Colonic mucosa (tissue), 4 donors: ENCODE measurements around the gene NCAM1. TPM values are rescaled to one million over a fixed set of nuclear protein-coding genes. Genes with fewer than 3 reads are reported as not detected.

Experiments
- DNase-seq: peaks from one replicate; pipeline ENCODE4 v3.0.0-alpha.2; 2020
- H3K27ac ChIP-seq: fragments of 200-600 bp; one replicate; pipeline ENCODE4 v1.8.0; 2021
- H3K27me3 ChIP-seq: fragments of 200-600 bp; one replicate; pipeline ENCODE4 v1.8.0; 2021
- H3K36me3 ChIP-seq: fragments of 200-600 bp; one replicate; pipeline ENCODE4 v1.8.0; 2021
- H3K4me1 ChIP-seq: fragments of 200-600 bp; one replicate; pipeline ENCODE4 v1.8.0; 2021; ENCODE audit warnings: mild to moderate bottlenecking
- H3K4me3 ChIP-seq: fragments of 200-600 bp; one replicate; pipeline ENCODE4 v1.8.0; 2021
- H3K9ac ChIP-seq, 2 donors: one replicate each; pipeline ENCODE4 v1.7.0; 2013; ENCODE audit warnings: control low read depth in 2 of 2, low read depth in 2 of 2, low read length in 2 of 2
- H3K9me3 ChIP-seq: fragments of 200-600 bp; one replicate; pipeline ENCODE4 v1.8.0; 2021
- intact Hi-C: fragments of 100-400 bp; cut with DNase I; formaldehyde crosslinking; loops from one replicate; pipeline ENCODE4 v1.14.1; 2022
- total RNA-seq, 2 donors: library from RNA; stranded (reverse); fragmentation: NEBNext Ultra II Directional in 1 of 2; extraction: Animal tissue kit (Norgen Biotek cat#: 25700) in 1 of 2; gene quantifications; one replicate each; pipeline ENCODE4 v1.2.1, GENCODE V29; 2021
- TF ChIP-seq, protein P1 (sequence below): fragments of 200-600 bp; IDR thresholded peaks from one replicate; pipeline ENCODE4 v1.8.0; 2022; ENCODE audit warnings: antibody characterized with exemption, mild to moderate bottlenecking
- donor health status: healthy.
- donor health status: DM: no; HTN: no; CAD: no.
- donor health status: DM: no; HTN: no; CAD: no.

NCAM1 gene
- total RNA-seq, 2 donors from 2014 or later, result 2.3 to 10.7 TPM

DNA sequence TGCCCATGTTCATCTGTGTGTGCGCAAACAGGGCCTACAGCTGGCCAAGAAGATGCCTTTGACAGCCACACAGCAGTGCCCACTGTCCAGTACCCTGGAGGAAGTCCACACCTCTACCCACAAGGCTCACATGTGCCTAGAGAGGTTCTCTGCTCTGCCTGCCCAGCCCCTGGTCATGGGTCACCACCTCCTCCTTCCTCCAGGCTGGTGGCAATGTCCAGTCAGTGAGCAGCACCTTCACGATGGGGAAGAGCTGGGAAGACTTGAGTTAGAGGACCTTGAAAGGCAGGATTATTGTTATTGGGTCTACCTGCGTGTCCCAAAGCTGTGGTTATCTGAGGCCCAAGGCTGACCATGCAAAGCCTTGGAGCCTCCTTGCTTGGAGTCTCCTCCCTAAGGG is 324.8 kb downstream of the NCAM1 start:
- Histone ChIP-seq H3K9ac (no peak overlapping the region), H3K4me1 (no peaks in the 10 kb centered on the region), H3K27ac (no peak overlapping the region), H3K4me3 (no peak overlapping the region), H3K9me3 (no peaks in the 10 kb centered on the region), H3K36me3 (no peaks in the 10 kb centered on the region), H3K27me3 (no peaks in the 10 kb centered on the region)
- TF ChIP-seq, protein P1, sequence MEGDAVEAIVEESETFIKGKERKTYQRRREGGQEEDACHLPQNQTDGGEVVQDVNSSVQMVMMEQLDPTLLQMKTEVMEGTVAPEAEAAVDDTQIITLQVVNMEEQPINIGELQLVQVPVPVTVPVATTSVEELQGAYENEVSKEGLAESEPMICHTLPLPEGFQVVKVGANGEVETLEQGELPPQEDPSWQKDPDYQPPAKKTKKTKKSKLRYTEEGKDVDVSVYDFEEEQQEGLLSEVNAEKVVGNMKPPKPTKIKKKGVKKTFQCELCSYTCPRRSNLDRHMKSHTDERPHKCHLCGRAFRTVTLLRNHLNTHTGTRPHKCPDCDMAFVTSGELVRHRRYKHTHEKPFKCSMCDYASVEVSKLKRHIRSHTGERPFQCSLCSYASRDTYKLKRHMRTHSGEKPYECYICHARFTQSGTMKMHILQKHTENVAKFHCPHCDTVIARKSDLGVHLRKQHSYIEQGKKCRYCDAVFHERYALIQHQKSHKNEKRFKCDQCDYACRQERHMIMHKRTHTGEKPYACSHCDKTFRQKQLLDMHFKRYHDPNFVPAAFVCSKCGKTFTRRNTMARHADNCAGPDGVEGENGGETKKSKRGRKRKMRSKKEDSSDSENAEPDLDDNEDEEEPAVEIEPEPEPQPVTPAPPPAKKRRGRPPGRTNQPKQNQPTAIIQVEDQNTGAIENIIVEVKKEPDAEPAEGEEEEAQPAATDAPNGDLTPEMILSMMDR, result no peak
- DNase-seq, result no peak
- intact Hi-C loops, result loop anchor here (5.0 kb wide), 1 partner anchor 999 kb away; no protein-coding TSS in a partner anchor

- Histone ChIP-seq H3K27ac (no peak overlapping the region), H3K4me1 (no peaks in the 10 kb centered on the region), H3K9me3 (no peaks in the 10 kb centered on the region), H3K4me3 (no peak overlapping the region), H3K27me3 (no peaks in the 10 kb centered on the region), H3K36me3 (no peaks in the 10 kb centered on the region), H3K9ac (no peak overlapping the region)
- TF ChIP-seq, protein P1, result no peak
- no peak for DNase-seq
- intact Hi-C loops, result loop anchor here (5.0 kb wide), 1 partner anchor 1000 kb away; no protein-coding TSS in a partner anchor
These were observed 325.6 kb downstream of the NCAM1 start for GRCh38 chr11:113286509-113287497.

GRCh38 chr11:113287801-113288200 is 326.6 kb downstream of the NCAM1 start:
- TF ChIP-seq, protein P1, result no peak
- no peak overlapping the region for H3K27ac ChIP-seq
- intact Hi-C loops, result loop anchor here (2.0 to 5.0 kb wide), 2 partner anchors 699 to 1000 kb away; no protein-coding TSS in a partner anchor
- no peak overlapping the region for H3K9ac ChIP-seq
- H3K9me3 ChIP-seq, result no peaks in the 10 kb centered on the region
- no peak for DNase-seq
- no peaks in the 10 kb centered on the region for H3K27me3 ChIP-seq
- no peaks in the 10 kb centered on the region for H3K4me1 ChIP-seq
- no peak overlapping the region for H3K4me3 ChIP-seq
- no peaks in the 10 kb centered on the region for H3K36me3 ChIP-seq

DNA sequence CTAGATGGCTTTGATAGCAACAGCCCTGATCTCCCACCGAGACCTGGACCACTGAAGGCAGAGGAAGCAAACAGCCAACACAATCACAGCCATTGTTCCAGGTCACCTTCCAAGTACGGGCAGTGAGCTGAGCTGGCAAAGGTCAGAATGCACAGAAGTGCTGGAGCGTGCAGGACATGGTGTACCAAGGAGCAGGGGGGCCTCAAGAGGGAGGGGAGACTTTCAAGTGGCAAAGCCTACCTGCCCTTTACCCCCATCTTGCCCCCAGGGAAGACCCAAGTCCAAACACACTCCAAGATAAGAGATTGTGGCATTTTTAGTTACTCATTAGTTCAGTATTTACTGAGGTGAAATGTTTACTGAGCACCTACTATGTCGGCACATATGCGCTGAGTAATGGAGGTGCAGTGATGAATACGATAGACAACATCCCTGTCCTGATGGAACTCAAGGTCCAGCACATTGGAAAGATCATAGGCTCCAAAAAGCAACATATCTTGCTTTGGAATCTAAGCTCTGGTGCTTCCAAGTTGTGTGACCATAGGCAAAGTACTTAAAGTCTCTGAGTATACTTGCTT is 327.2 kb downstream of the NCAM1 start:
- H3K27ac ChIP-seq, result no peak overlapping the region
- no peaks in the 10 kb centered on the region for H3K4me1 ChIP-seq
- intact Hi-C loops, result loop anchor here (2.0 to 5.0 kb wide), 2 partner anchors 700 to 1001 kb away; no protein-coding TSS in a partner anchor
- TF ChIP-seq, protein P1, result no peak
- no peak overlapping the region for H3K4me3 ChIP-seq
- H3K9me3 ChIP-seq, result no peaks in the 10 kb centered on the region
- H3K36me3 ChIP-seq, result no peaks in the 10 kb centered on the region
- no peaks in the 10 kb centered on the region for H3K27me3 ChIP-seq
- no peak for DNase-seq
- no peak overlapping the region for H3K9ac ChIP-seq

DNA sequence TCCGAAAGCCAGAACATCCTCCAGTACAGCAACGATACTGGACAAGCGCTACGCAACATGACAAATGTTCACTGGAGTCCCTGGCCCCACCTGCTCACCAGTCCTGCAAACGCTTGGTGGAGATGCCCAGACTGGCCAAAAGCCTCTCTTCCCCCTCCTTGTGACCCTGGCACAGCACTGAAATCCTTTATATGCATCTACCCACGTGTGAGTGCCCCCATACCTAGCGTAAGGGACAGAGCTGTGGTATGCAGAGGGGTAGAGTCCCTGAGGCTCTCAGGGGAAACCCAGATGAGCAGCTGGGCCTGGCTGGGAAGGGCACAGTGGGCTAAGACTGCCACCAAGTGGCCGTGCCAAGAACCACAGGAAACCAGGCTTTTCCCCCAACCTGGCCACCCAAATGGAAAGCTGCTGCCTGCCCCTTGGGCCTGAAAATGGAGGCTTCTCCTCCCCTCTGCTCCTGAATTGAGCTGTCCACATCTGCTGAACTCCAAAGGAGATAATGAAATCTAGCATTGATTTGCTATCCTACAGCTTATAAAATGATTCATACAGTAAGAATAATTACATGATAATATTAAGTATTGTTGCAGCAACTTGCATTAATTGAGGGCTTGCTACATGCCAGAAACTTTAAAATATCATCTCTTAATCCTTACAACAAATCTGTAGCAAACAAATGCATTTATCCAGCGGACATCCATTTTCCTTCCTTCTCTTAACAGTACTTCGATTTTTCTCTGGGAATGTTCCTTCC is 328.4 kb downstream of the NCAM1 start:
- no peaks in the 10 kb centered on the region for H3K27me3 ChIP-seq
- no peak overlapping the region for H3K9ac ChIP-seq
- no peak overlapping the region for H3K4me3 ChIP-seq
- H3K9me3 ChIP-seq, result no peaks in the 10 kb centered on the region
- intact Hi-C loops, result loop anchor here (2.0 to 10.0 kb wide), 3 partner anchors 701 to 1065 kb away; partner anchors contain the start of gene PTS
- no peaks in the 10 kb centered on the region for H3K4me1 ChIP-seq
- no peak overlapping the region for H3K27ac ChIP-seq
- peak; percentile 43 for DNase-seq
- no peaks in the 10 kb centered on the region for H3K36me3 ChIP-seq
- TF ChIP-seq, protein P1, result peak; percentile 83
